GM12878 (cell line): ENCODE data around the gene TNKS2. TPM values are rescaled to one million over a fixed set of nuclear protein-coding genes. Genes with fewer than 3 reads are reported as not detected.

ENCODE experiments used
- ATAC-seq: fragments of 200-7000 bp; cut with Tn5 transposase; 3 replicates; pipeline ENCODE4 v1.9.1; 2020; ENCODE audit warnings: mild to moderate bottlenecking, moderate library complexity
- BruUV-seq: library from RNA; stranded (reverse); fragments of 400-500 nt; replicated peaks from 2 replicates; lab custom pipeline; 2021; lab: Mats Ljungman, UMichigan
- CTCF ChIA-PET: fragments of 300-600 bp; sonication (Branson Sonifier 250); formaldehyde crosslinking; extraction: SDS; loops from one replicate; lab custom pipeline; 2021; ENCODE audit warnings: inconsistent platforms; lab: Yijun Ruan, JAX
- POLR2A ChIA-PET: fragments of 350-600 bp; formaldehyde crosslinking; extraction: SDS; loops from one replicate; lab custom pipeline; 2021; ENCODE audit warnings: inconsistent platforms; lab: Charles Lee
- RAD21 ChIA-PET: fragments of 300-600 bp; sonication (Branson Sonifier 250); formaldehyde crosslinking; loops from one replicate; lab custom pipeline; 2023; ENCODE audit warnings: antibody characterized with exemption; ENCODE audit not compliant: unreplicated experiment; lab: Charles Lee
- SMC1A ChIA-PET: fragments of 300-600 bp; sonication (Branson Sonifier 250); formaldehyde crosslinking; loops from one replicate; lab custom pipeline; 2023; ENCODE audit not compliant: unreplicated experiment, uncharacterized antibody; lab: Charles Lee
- DNase-seq: peaks from one replicate; pipeline ENCODE4 v3.0.0-alpha.2; 2011; ENCODE audit warnings: low read depth, low spot score
- FAIRE-seq: peaks from 3 replicates; lab custom pipeline; 2011; peaks lifted over from hg19 to GRCh38; lab: Jason Lieb, UNC
- H2AFZ ChIP-seq: 2 replicates; pipeline ENCODE4 v1.6.0; 2011; ENCODE audit warnings: low read depth, low read length, control low read depth; ENCODE audit not compliant: control insufficient read depth
- H3K27ac ChIP-seq: 2 replicates; pipeline ENCODE4 v1.5.1; 2011; ENCODE audit warnings: control low read depth; ENCODE audit not compliant: control insufficient read depth, insufficient read depth
- H3K27me3 ChIP-seq, 2 experiments: replicated peaks in 1 of 2; 2 replicates each; pipeline versions ENCODE4 v1.6.0 to v1.6.1; 2011; ENCODE audit warnings: low read length in 1 of 2; ENCODE audit not compliant: control insufficient read depth in 2 of 2, insufficient read depth in 2 of 2
- H3K36me3 ChIP-seq, 2 experiments: 2 replicates each; pipeline ENCODE4 v1.5.1; 2011; ENCODE audit warnings: low read length in 1 of 2; ENCODE audit not compliant: control insufficient read depth in 2 of 2, insufficient read depth in 2 of 2
- H3K4me1 ChIP-seq: 2 replicates; pipeline ENCODE4 v1.6.1; 2011; ENCODE audit warnings: mild to moderate bottlenecking, low read length, moderate library complexity, mixed read lengths; ENCODE audit not compliant: control insufficient read depth, insufficient read depth
- H3K4me2 ChIP-seq: 2 replicates; pipeline ENCODE4 v1.6.0; 2011; ENCODE audit warnings: control low read depth; ENCODE audit not compliant: control insufficient read depth, insufficient read depth
- H3K4me3 ChIP-seq: fragments of 200-600 bp; sonication (generic); 2 replicates; pipeline ENCODE4 v1.5.1; 2016
- H3K79me2 ChIP-seq: 2 replicates; pipeline ENCODE4 v1.6.0; 2011; ENCODE audit warnings: low read length; ENCODE audit not compliant: control insufficient read depth, insufficient read depth
- H3K9ac ChIP-seq: 2 replicates; pipeline ENCODE4 v1.8.0; 2011; ENCODE audit warnings: low read length, control low read depth, mixed read lengths; ENCODE audit not compliant: control insufficient read depth, insufficient read depth
- H3K9me3 ChIP-seq: replicated peaks from 3 replicates; pipeline ENCODE4 v1.5.1; 2011; ENCODE audit warnings: mild to moderate bottlenecking, low read length; ENCODE audit not compliant: control insufficient read depth, insufficient read depth
- H4K20me1 ChIP-seq: 2 replicates; pipeline ENCODE4 v1.6.0; 2011; ENCODE audit not compliant: control insufficient read depth, insufficient read depth
- ATF3 ChIP-seq: IDR thresholded peaks from 2 replicates; pipeline ENCODE4 v1.6.1; 2011; ENCODE audit warnings: low read depth, mild to moderate bottlenecking, low read length, moderate library complexity, borderline replicate concordance; ENCODE audit errors: extremely low read depth
- CBFB ChIP-seq: IDR thresholded peaks from 2 replicates; pipeline ENCODE4 v1.6.1; 2016; ENCODE audit warnings: antibody characterized with exemption, low read depth
- CTCF ChIP-seq, 3 experiments: IDR thresholded peaks in 2 of 3; conservative IDR thresholded peaks in 1 of 3; 2 replicates each; pipeline ENCODE4 v1.5.1; 2011; ENCODE audit warnings: low read depth in 3 of 3, low read length in 3 of 3, mild to moderate bottlenecking in 3 of 3, control low read depth in 2 of 3, moderate library complexity in 2 of 3, inconsistent platforms in 1 of 3, mixed read lengths in 1 of 3; ENCODE audit not compliant: control insufficient read depth in 2 of 3, insufficient read depth in 1 of 3; ENCODE audit errors: extremely low read depth in 1 of 3
- IKZF2 ChIP-seq, 2 experiments: fragments of 450-650 bp; IDR thresholded peaks; 2 replicates each; pipeline ENCODE4 v1.6.1; 2017; ENCODE audit warnings: mild to moderate bottlenecking in 2 of 2, moderate library complexity in 2 of 2
- MYB ChIP-seq: fragments of 150-350 bp; IDR thresholded peaks from 2 replicates; pipeline ENCODE4 v1.6.1; 2014; ENCODE audit warnings: mild to moderate bottlenecking, low read depth, low read length, borderline replicate concordance
- PBX3 ChIP-seq: IDR thresholded peaks from 2 replicates; pipeline ENCODE4 v1.6.1; 2011; ENCODE audit warnings: mild to moderate bottlenecking, low read depth, low read length, moderate library complexity; ENCODE audit not compliant: insufficient replicate concordance
- PML ChIP-seq: IDR thresholded peaks from 2 replicates; pipeline ENCODE4 v1.6.1; 2012; ENCODE audit warnings: low read length, inconsistent platforms
- RAD21 ChIP-seq: IDR thresholded peaks from 2 replicates; pipeline ENCODE4 v1.6.1; 2011; ENCODE audit warnings: mild to moderate bottlenecking, low read depth, low read length, moderate library complexity; ENCODE audit not compliant: insufficient read depth
- SKIL ChIP-seq: fragments of 450-650 bp; IDR thresholded peaks from 2 replicates; pipeline ENCODE4 v1.6.1; 2017; ENCODE audit warnings: mild to moderate bottlenecking, low read depth, inconsistent platforms; ENCODE audit not compliant: poor library complexity, severe bottlenecking
- STAT1 ChIP-seq: fragments of 450-650 bp; conservative IDR thresholded peaks from 2 replicates; pipeline ENCODE4 v1.6.1; 2014; ENCODE audit warnings: antibody characterized with exemption, mild to moderate bottlenecking
- WRNIP1 ChIP-seq: IDR thresholded peaks from 2 replicates; pipeline ENCODE4 v1.6.1; 2011; ENCODE audit warnings: low read depth, low read length, improper control_type of control experiment, borderline replicate concordance
- ZBTB40 ChIP-seq: fragments of 450-650 bp; IDR thresholded peaks from 2 replicates; pipeline ENCODE4 v1.6.1; 2016; ENCODE audit warnings: mild to moderate bottlenecking, moderate library complexity, borderline replicate concordance
- ZNF217 ChIP-seq: fragments of 450-650 bp; IDR thresholded peaks from 2 replicates; pipeline ENCODE4 v1.6.1; 2017; ENCODE audit warnings: antibody characterized with exemption, mild to moderate bottlenecking
- ZNF622 ChIP-seq: fragments of 450-650 bp; IDR thresholded peaks from 2 replicates; pipeline ENCODE4 v1.6.1; 2017; ENCODE audit warnings: mild to moderate bottlenecking, inconsistent platforms
- WGBS: methylation state at CpG from one replicate; pipeline ENCODE4 v1.1.6; 2016; ENCODE audit warnings: low lambda C conversion rate; ENCODE audit not compliant: insufficient replicate concordance, insufficient coverage; ENCODE audit errors: missing lambda C conversion rate; 5-methylcytosine and 5-hydroxymethylcytosine counted together
- in situ Hi-C: fragments of 300-500 bp; cut with MboI; formaldehyde crosslinking; loops from 9 replicates; pipeline ENCODE4 v1.14.3; 2018; ENCODE audit warnings: mixed read lengths
- intact Hi-C: fragments of 100-400 bp; cut with micrococcal nuclease; formaldehyde crosslinking; loops from one replicate; pipeline ENCODE4 v1.14.2; 2022; ENCODE audit not compliant: unreplicated experiment
- polyA plus RNA-seq, 11 experiments: library from polyadenylated mRNA; depleted of rRNA in 4 of 11; unstranded in 6 of 11; stranded (reverse) in 5 of 11; fragments of >200 nt; fragmentation: Nextera tagmentation in 4 of 11; fragmentation: Illumina TruSeq in 1 of 11; extraction: Ambion mirVana in 4 of 11; extraction: Trizol in 1 of 11; gene quantifications; 1 replicate in 1 of 11; 2 replicates in 10 of 11; pipeline versions ENCODE4 v1.2.1 to v1.2.3, GENCODE V29; 2011 to 2016; ENCODE audit warnings: inconsistent platforms in 2 of 11, missing spikeins in 2 of 11, low read depth in 1 of 11
- total RNA-seq, 4 experiments: library from RNA; depleted of rRNA in 3 of 4; stranded (reverse); fragments of >200 nt in 3 of 4; fragmentation: Illumina TruSeq in 1 of 4; extraction: Trizol in 1 of 4; gene quantifications; 2 replicates each; pipeline versions ENCODE4 v1.2.1 to v1.2.3, GENCODE V29; 2013 to 2021

TNKS2 gene
- total and polyA plus RNA-seq, 10 of the 15 experiments (the other 5 are each of a cell fraction or from before 2014, with no cell fraction given) = 2.9 to 24.2 (median 6.9) TPM

GRCh38 chr10:91910467-91910866 is 112.2 kb downstream of the TNKS2 start:
- H3K9me3 ChIP-seq = no peaks in the 10 kb centered on the region
- 78% methylated on average over 4 of the region's 4 CpGs for WGBS
- POLR2A ChIA-PET = interaction anchor here (0.6 to 0.7 kb wide), 4 partner anchors 12 to 866 kb away, joined by 3 to 4 read pairs (median 4); no protein-coding TSS in a partner anchor
- H3K27ac ChIP-seq = no peak overlapping the region
- no peaks in the 10 kb centered on the region; a peak in 1 of 4 replicates for H3K27me3 ChIP-seq
- RAD21 ChIA-PET = interaction anchor here (4.3 kb wide), 1 partner anchor 151 kb away, joined by 33 read pairs; no protein-coding TSS in a partner anchor
- BruUV-seq = no TSS peak
- H3K4me3 ChIP-seq = no peak overlapping the region
- SMC1A ChIA-PET = no interaction called here
- no peak for FAIRE-seq
- H3K36me3 ChIP-seq = no peaks in the 10 kb centered on the region
- ATAC-seq = no peak
- intact Hi-C loops = no loop called here
- H3K4me2 ChIP-seq = no peak overlapping the region
- no peak overlapping the region for H2AFZ ChIP-seq
- CTCF ChIA-PET = interaction anchor here (0.8 to 1.2 kb wide), 3 partner anchors 152 to 612 kb away, joined by 3 to 5 read pairs (median 4); no protein-coding TSS in a partner anchor
- H3K79me2 ChIP-seq = no peaks in the 10 kb centered on the region
- in situ Hi-C loops = loop anchor here (25.0 kb wide), 2 partner anchors 523 to 1023 kb away; no protein-coding TSS in a partner anchor
- H4K20me1 ChIP-seq = no peaks in the 10 kb centered on the region
- no peak overlapping the region for H3K9ac ChIP-seq
- no peak for DNase-seq
- no peaks in the 10 kb centered on the region; the same call in 1 of the 2 replicates for H3K4me1 ChIP-seq
- TF ChIP-seq ATF3 (no peak), MYB (no peak), STAT1 (no peak), PBX3 (no peak), IKZF2 (IDR thresholded peaks at IDR 0.05) (no peak), ZNF217 (no peak), SKIL (no peak), ZNF622 (no peak), ZBTB40 (no peak), CBFB (no peak), CTCF (IDR thresholded peaks at IDR 0.05 in 2 of 3, conservative IDR thresholded peaks at IDR 0.05 in 1 of 3; ENCODE audit: control insufficient read depth in 2 of 3, extremely low read depth in 1 of 3, insufficient read depth in 1 of 3, low read depth in 3 of 3, low read length in 3 of 3) (no peak), RAD21 (no peak), PML (no peak), WRNIP1 (no peak)
